PC-9 (cell line): ENCODE results near the gene ZFAND6. TPM values are rescaled to one million over a fixed set of nuclear protein-coding genes. Genes with fewer than 3 reads are reported as not detected.

Experiments
- BruUV-seq: library from RNA; stranded (reverse); fragments of 400-500 nt; replicated peaks from 2 replicates; lab custom pipeline; 2021; lab: Mats Ljungman, UMichigan
- CTCF ChIA-PET: fragments of 300-600 bp; sonication (Branson Sonifier 250); formaldehyde crosslinking; loops from one replicate; lab custom pipeline; 2022; ENCODE audit warnings: antibody characterized with exemption; lab: Charles Lee
- POLR2A ChIA-PET: fragments of 300-600 bp; sonication (Branson Sonifier 250); formaldehyde crosslinking; loops from one replicate; lab custom pipeline; 2022; ENCODE audit warnings: antibody characterized with exemption; ENCODE audit not compliant: unreplicated experiment; lab: Charles Lee
- DNase-seq, 2 experiments: peaks; one replicate each; pipeline versions ENCODE4 v3.0.0 to v3.0.0-alpha.2; 2015 to 2022; ENCODE audit warnings: mixed read lengths in 1 of 2
- H2AFZ ChIP-seq: fragments of 200-600 bp; sonication (generic); 2 replicates; pipeline ENCODE4 v1.8.1; 2017; ENCODE audit warnings: antibody characterized with exemption
- H3F3A ChIP-seq: fragments of 200-600 bp; sonication (generic); 2 replicates; pipeline ENCODE4 v1.8.1; 2017; ENCODE audit warnings: antibody characterized with exemption, mild to moderate bottlenecking, low read depth; ENCODE audit not compliant: insufficient read depth
- H3K27ac ChIP-seq: fragments of 200-600 bp; sonication (generic); 2 replicates; pipeline ENCODE4 v1.6.1; 2016; ENCODE audit warnings: mixed run types
- H3K27me3 ChIP-seq: fragments of 200-600 bp; sonication (generic); 2 replicates; pipeline ENCODE4 v1.6.1; 2016; ENCODE audit warnings: low read depth, mixed run types; ENCODE audit not compliant: insufficient read depth
- H3K36me3 ChIP-seq: fragments of 200-600 bp; sonication (generic); 2 replicates; pipeline ENCODE4 v1.6.1; 2016; ENCODE audit warnings: low read depth, mixed run types
- H3K4me1 ChIP-seq: fragments of 200-600 bp; sonication (generic); replicated peaks from 2 replicates; pipeline ENCODE4 v1.6.1; 2016; ENCODE audit warnings: mixed run types; ENCODE audit not compliant: insufficient read depth
- H3K4me2 ChIP-seq: fragments of 200-600 bp; sonication (generic); 2 replicates; pipeline ENCODE4 v1.6.1; 2017; ENCODE audit warnings: mixed run types
- H3K4me3 ChIP-seq: fragments of 200-600 bp; sonication (generic); 2 replicates; pipeline ENCODE4 v1.6.1; 2016; ENCODE audit warnings: mixed run types
- H3K79me2 ChIP-seq: fragments of 200-600 bp; sonication (generic); 2 replicates; pipeline ENCODE4 v1.6.1; 2017; ENCODE audit warnings: low read depth, mixed run types
- H3K9me2 ChIP-seq: fragments of 200-600 bp; sonication (generic); 2 replicates; pipeline ENCODE4 v1.8.1; 2017; ENCODE audit warnings: mild to moderate bottlenecking; ENCODE audit not compliant: insufficient read depth
- H3K9me3 ChIP-seq: fragments of 200-600 bp; sonication (generic); 2 replicates; pipeline ENCODE4 v1.8.1; 2016; ENCODE audit warnings: low read depth; ENCODE audit not compliant: insufficient read depth
- H4K20me1 ChIP-seq: fragments of 200-600 bp; sonication (generic); 2 replicates; pipeline ENCODE4 v1.8.1; 2017; ENCODE audit not compliant: insufficient read depth
- CTCF ChIP-seq: fragments of 200-600 bp; sonication (generic); conservative IDR thresholded peaks from 2 replicates; pipeline ENCODE4 v1.6.1; 2017; ENCODE audit warnings: mixed run types, antibody characterized with exemption, mild to moderate bottlenecking, moderate library complexity
- EZH2 ChIP-seq: fragments of 200-600 bp; sonication (generic); IDR thresholded peaks from 2 replicates; pipeline ENCODE4 v1.8.0; 2017; ENCODE audit warnings: antibody characterized with exemption, low read depth
- intact Hi-C: fragments of 100-400 bp; cut with micrococcal nuclease; formaldehyde crosslinking; loops from one replicate; pipeline ENCODE4 v1.10.0; 2022; ENCODE audit not compliant: unreplicated experiment
- total RNA-seq: library from RNA; stranded (reverse); gene quantifications from 2 replicates; pipeline ENCODE4 v1.2.3, GENCODE V29; 2021

Gene ZFAND6
- total RNA-seq, 1 experiment from 2014 or later = 68.3 TPM

GRCh38 chr15:80171787-80172186 lies 112.3 kb downstream of the ZFAND6 start:
- ChIA-PET POLR2A (no interaction called here), CTCF (interaction anchor here (0.6 kb wide), 1 partner anchor 21 kb away, joined by 3 read pairs; no protein-coding TSS in a partner anchor)
- H3K4me2 ChIP-seq = no peak overlapping the region
- BruUV-seq = no TSS peak
- H3K27ac ChIP-seq = no peak overlapping the region
- no peaks in the 10 kb centered on the region for H3K27me3 ChIP-seq
- H3K4me1 ChIP-seq = peaks cover 4% of the 10 kb centered on the region; the same call in 1 of the 2 replicates
- intact Hi-C loops = loop anchor here (5.0 to 10.0 kb wide), 3 partner anchors 109 to 577 kb away; no protein-coding TSS in a partner anchor
- no peak for DNase-seq
- no peak overlapping the region for H2AFZ ChIP-seq
- no peaks in the 10 kb centered on the region for H4K20me1 ChIP-seq
- H3K36me3 ChIP-seq = peaks cover 16% of the 10 kb centered on the region; the same call in 1 of the 2 replicates
- H3K79me2 ChIP-seq = no peaks in the 10 kb centered on the region
- H3K4me3 ChIP-seq = no peak overlapping the region
- no peak for TF ChIP-seq CTCF
- no peak for TF ChIP-seq EZH2
- no peaks in the 10 kb centered on the region for H3K9me3 ChIP-seq
- peaks cover 11% of the 10 kb centered on the region; the same call in 1 of the 2 replicates for H3F3A ChIP-seq
- no peaks in the 10 kb centered on the region for H3K9me2 ChIP-seq

GRCh38 chr15:80172401-80172800 lies 112.9 kb downstream of the ZFAND6 start:
- H3K9me3 ChIP-seq = no peaks in the 10 kb centered on the region
- H4K20me1 ChIP-seq = no peaks in the 10 kb centered on the region
- TF ChIP-seq EZH2 (no peak), CTCF (no peak)
- H3K4me1 ChIP-seq = peaks cover 4% of the 10 kb centered on the region; the same call in 1 of the 2 replicates
- intact Hi-C loops = loop anchor here (5.0 to 10.0 kb wide), 3 partner anchors 110 to 578 kb away; no protein-coding TSS in a partner anchor
- H3K79me2 ChIP-seq = no peaks in the 10 kb centered on the region
- H3K36me3 ChIP-seq = peaks cover 19% of the 10 kb centered on the region
- no peak for DNase-seq
- H3K27me3 ChIP-seq = no peaks in the 10 kb centered on the region
- no peak overlapping the region for H3K4me3 ChIP-seq
- no peaks in the 10 kb centered on the region for H3K9me2 ChIP-seq
- no TSS peak for BruUV-seq
- H3F3A ChIP-seq = peaks cover 13% of the 10 kb centered on the region; the same call in 1 of the 2 replicates
- no peak overlapping the region for H2AFZ ChIP-seq
- CTCF ChIA-PET = no interaction called here
- no peak overlapping the region for H3K27ac ChIP-seq
- no peak overlapping the region for H3K4me2 ChIP-seq
- POLR2A ChIA-PET = no interaction called here

DNA sequence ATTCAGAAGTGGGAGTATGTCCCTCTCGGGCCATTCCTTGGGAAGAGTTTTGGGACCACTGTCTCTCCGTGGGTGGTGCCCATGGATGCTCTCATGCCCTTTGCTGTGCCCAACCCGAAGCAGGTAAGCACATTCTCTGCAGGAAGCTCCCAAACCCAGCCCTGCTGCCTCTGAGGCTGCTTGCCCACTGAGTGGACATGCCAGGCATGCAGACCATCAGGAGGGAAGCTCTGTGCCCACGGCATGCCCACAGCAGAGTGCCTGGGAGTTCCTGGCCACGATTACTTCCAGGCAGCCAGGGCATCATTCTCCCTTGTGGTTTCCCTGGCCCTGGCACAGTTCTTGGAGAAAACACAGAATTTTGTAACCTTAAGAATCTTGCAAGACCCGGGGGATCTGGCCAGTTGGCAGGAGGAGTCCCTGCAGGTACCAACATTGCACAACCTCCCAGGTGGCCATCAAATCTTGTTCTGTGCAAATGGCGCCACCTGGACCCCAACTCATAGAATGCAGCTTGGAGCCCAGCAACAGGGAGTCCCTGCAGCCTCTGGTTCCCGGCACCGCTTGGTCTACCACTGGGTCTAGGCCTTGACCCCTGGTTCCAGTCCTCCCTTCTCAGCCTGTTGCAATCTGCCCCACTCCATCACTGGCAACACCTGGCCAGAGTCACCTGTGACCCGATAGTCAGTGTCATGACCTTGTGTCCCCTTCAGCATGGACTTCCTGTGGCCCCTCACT lies 113.7 kb downstream of the ZFAND6 start:
- H2AFZ ChIP-seq = no peak overlapping the region
- H3K4me1 ChIP-seq = peaks cover 8% of the 10 kb centered on the region; the same call in 1 of the 2 replicates
- H3K27ac ChIP-seq = no peak overlapping the region
- DNase-seq = peak; percentile 58 to 78
- no peaks in the 10 kb centered on the region for H3K27me3 ChIP-seq
- no peaks in the 10 kb centered on the region for H4K20me1 ChIP-seq
- intact Hi-C loops = loop anchor here (1.0 to 10.0 kb wide), 6 partner anchors 111 to 792 kb away; partner anchors contain the start of gene MTHFS
- peaks cover 24% of the 10 kb centered on the region for H3K36me3 ChIP-seq
- H3K4me3 ChIP-seq = no peak overlapping the region
- no peaks in the 10 kb centered on the region for H3K9me2 ChIP-seq
- BruUV-seq = no TSS peak
- ChIA-PET POLR2A (no interaction called here), CTCF (interaction anchor here (0.6 kb wide), 1 partner anchor 906 kb away, joined by 3 read pairs; no protein-coding TSS in a partner anchor)
- no peak overlapping the region for H3K4me2 ChIP-seq
- H3F3A ChIP-seq = peaks cover 21% of the 10 kb centered on the region; the same call in 1 of the 2 replicates
- no peaks in the 10 kb centered on the region for H3K9me3 ChIP-seq
- no peak for TF ChIP-seq EZH2
- peak; percentile 82 for TF ChIP-seq CTCF
- H3K79me2 ChIP-seq = no peaks in the 10 kb centered on the region
